HL-60/S4 (cell line): ENCODE data around the gene MGST2.
"Not testable (repeated sequence)": the region's sequence is repeated elsewhere in the genome, so short reads cannot be mapped to it uniquely, and the experiment has no call there.

Experiments
- in situ Hi-C: fragments of 300-500 bp; cut with MboI; formaldehyde crosslinking; loops from 2 replicates; pipeline ENCODE4 v1.14.3; 2022; ENCODE audit warnings: low sequenced_read_pairs

MGST2 gene

DNA sequence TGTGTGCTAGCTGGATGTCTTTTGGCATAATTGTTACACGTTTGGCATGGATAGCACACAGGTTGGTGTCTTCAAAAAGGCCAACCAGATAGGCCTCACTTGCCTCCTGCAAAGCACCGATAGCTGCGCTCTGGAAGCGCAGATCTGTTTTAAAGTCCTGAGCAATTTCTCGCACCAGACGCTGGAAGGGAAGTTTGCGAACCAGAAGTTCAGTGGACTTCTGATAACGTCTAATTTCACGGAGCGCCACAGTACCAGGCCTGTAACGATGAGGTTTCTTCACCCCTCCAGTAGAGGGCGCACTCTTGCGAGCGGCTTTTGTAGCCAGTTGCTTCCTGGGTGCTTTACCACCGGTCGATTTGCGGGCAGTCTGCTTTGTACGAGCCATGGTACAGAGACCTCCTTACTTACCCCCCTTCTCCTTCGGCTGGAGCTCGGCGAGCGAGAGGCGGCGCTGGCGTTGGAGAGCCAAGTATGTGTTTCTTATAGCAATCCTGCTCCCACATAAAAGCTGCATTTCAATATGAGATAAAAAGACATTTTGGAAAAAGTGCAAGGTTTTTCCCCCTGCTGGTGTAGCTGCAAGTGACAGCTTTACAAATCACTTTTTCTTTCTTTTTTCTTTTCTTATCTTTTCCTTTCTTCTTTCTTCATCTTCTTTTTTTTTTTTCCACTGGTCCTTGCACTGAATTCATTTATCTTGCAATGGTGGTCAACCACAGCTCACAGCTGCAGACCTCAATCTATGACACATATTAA is 32.7 kb downstream of the MGST2 start:
- in situ Hi-C loops = not testable (repeated sequence)

- in situ Hi-C loops = no loop called here
Observed at GRCh38 chr4:139700568-139700967, 34.9 kb downstream of the MGST2 start.

- in situ Hi-C loops = no loop called here
Observed at GRCh38 chr4:139704915-139705485, 39.4 kb downstream of the MGST2 start.

GRCh38 chr4:139709660-139710059 is 44.0 kb downstream of the MGST2 start:
- in situ Hi-C loops = no loop called here

DNA sequence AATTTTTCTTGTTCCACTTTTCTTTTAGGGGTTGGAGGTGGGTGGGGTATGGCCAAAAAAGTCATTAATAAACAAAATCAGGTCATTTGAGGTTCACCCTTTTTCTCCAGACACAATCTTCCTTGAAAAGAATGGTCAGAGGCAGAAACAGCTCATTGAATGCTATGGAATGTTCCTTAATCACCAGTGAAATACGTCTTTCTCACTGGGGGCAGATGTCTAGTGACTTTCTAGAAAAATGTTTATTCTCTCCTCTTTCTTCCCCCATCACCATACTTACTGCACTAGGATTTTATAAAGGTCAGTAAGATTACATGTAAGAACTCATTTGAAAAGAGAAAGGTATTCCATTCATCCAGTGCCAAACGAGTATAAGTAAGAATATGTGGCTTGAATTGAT is 44.5 kb downstream of the MGST2 start:
- in situ Hi-C loops = no loop called here

GRCh38 chr4:139711461-139711860 is 45.8 kb downstream of the MGST2 start:
- in situ Hi-C loops = no loop called here

DNA sequence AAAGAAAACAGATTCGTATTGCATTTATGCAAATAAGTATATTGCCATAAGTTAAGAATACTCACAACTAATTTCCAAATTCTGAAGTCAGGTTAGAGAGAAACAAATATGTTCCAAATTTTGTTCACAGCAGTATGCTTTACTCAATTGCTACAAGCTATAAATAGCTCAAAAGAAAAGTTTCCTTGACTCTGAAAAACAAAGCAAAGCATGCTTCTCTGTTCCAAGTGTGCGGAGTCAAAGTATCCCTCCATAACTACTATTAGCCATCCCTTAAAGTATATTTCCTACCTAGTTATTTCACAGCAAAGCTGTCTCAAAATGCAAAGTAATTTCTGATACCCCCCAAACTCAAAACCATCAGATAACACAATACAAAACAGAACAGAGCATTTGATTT is 47.3 kb downstream of the MGST2 start:
- in situ Hi-C loops = no loop called here

GRCh38 chr4:139715746-139716391 is 50.2 kb downstream of the MGST2 start:
- in situ Hi-C loops = no loop called here

DNA sequence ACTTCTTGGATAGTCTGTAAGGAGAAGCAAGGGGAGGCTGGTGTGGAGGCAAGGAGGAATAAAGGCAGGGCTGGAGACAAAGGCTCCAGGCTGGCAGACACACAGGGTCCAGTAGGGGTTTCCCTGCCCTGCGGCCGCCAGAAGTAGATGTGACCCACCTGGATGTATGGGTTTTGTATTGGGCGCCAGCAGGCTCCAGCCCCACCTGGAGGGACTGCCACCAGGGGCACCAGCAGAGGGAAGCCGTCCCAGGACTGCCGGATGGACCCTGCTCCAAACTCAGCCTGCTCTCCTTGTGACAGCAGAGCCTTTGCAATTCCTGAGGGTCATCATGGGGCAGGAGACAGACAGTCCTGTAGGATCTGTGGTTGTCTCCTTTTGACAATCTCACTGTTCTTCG is 52.7 kb downstream of the MGST2 start:
- in situ Hi-C loops = no loop called here

- in situ Hi-C loops = no loop called here
Observed at GRCh38 chr4:139718833-139719232, 53.2 kb downstream of the MGST2 start.

DNA sequence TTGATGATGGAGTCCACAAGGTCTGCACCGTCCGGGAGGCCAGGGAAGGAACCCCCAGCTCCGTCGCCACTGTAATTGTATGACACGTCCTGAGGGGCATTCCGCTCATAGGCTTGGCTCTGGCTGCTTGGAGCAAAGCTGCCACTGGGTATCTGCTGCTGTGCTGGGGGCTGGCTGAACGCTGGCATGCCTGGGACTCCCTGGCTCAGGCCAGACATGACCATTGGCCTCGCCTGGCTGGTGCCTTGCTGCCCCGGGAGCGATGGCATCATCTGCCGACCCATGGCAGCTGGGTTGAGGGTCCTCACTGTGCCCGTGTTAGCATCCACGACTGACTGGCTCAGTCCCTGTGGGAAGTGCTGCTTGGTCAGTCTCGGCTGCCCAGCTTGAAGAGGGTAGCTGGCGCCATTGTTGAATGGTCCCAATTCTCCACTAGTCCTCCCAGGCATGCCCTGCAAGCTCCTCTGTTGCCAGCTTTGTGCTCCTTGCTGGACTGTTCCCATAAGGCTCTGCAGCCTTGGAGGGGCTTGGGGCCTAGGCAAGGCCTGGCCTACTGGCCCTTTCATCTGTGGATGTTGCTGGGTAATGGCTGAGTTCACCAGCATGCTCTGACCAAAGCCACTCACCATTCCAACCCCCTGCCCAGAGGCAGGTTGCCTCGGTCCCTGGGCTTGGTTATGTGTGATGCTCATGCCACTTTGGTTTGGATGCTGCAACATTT is 53.9 kb downstream of the MGST2 start:
- in situ Hi-C loops = no loop called here

DNA sequence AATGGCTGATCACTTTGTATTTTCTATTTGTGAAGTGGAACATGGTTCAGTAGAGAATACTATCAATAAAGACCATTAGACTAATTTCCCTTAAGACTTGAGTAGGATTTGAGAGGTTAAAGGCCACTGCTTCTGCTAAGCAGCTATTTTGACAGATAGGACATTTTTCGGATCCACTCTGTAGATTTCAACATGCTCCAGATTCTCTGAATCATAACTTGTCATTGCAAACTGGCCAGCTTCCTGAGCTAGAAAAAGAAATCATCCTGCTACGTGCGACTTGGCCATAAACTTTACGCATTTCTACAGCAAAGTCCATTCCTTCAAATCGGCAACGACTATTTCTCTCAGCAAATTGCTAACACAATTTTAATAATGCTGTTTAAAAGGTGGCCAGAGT is 55.2 kb downstream of the MGST2 start:
- in situ Hi-C loops = no loop called here

GRCh38 chr4:139721789-139722188 is 56.2 kb downstream of the MGST2 start:
- in situ Hi-C loops = no loop called here

DNA sequence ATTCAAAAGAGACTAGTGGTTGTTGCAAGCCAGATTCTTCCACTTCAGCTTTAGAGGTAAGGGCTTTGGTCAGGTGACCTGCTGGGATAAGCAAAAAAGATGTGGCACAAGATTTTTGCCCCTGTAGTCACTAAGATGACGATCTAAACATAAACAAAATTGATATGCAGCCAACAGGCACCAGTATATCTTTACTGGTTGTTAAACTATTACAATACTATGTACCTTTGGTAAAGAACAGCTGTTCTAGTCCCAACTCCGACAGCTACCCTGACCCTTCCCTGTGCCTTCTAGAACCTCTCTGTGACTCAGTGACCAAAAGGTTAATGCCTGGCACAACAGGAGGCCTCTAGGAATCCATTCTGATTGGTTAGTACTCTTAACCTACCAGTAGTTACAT is 59.6 kb downstream of the MGST2 start:
- in situ Hi-C loops = loop anchor here (25.0 kb wide), 1 partner anchor 537 kb away; no protein-coding TSS in a partner anchor

- in situ Hi-C loops = loop anchor here (25.0 kb wide), 1 partner anchor 536 kb away; no protein-coding TSS in a partner anchor
Observed at GRCh38 chr4:139726615-139727014, 61.0 kb downstream of the MGST2 start.

DNA sequence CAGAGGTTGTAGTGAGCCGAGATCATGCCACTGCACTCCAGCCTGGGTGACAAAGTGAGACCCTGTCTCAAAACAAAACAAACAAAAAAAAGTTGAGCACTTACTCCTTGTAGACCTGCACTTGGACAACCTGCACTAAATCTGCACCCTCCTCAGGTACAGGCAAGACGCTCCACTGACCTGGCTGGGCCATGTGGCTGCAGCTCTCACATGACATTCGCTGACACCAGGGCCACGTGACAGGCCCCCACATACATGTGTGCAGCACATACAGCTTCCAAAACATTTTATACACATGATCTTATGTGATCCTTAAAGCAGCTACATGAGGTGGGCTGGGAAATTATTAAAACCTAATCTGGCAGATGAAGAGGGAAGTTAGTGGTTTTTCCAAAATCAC is 62.5 kb downstream of the MGST2 start:
- in situ Hi-C loops = loop anchor here (25.0 kb wide), 1 partner anchor 534 kb away; no protein-coding TSS in a partner anchor

DNA sequence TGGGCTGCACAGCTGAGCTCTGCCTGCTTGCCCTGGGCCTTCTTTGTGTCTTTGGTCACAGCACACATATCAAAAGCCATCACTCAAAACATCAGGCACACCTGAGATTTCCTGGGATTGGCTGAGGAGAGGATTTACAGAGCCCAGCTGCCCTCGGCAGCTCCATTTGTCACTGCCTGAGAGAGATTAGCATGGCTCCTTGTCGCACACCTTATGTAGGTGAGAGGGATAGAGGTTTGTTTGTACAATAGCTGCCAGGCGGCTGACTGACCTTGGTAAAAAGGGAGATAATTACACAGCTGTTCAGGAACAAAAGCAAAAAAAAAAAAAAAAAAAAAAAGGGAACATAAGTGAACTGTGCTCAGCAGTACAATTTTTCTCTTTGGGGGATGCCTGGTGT is 63.2 kb downstream of the MGST2 start:
- in situ Hi-C loops = loop anchor here (25.0 kb wide), 1 partner anchor 533 kb away; no protein-coding TSS in a partner anchor

GRCh38 chr4:139732991-139733570 is 67.5 kb downstream of the MGST2 start:
- in situ Hi-C loops = loop anchor here (25.0 kb wide), 1 partner anchor 529 kb away; no protein-coding TSS in a partner anchor

DNA sequence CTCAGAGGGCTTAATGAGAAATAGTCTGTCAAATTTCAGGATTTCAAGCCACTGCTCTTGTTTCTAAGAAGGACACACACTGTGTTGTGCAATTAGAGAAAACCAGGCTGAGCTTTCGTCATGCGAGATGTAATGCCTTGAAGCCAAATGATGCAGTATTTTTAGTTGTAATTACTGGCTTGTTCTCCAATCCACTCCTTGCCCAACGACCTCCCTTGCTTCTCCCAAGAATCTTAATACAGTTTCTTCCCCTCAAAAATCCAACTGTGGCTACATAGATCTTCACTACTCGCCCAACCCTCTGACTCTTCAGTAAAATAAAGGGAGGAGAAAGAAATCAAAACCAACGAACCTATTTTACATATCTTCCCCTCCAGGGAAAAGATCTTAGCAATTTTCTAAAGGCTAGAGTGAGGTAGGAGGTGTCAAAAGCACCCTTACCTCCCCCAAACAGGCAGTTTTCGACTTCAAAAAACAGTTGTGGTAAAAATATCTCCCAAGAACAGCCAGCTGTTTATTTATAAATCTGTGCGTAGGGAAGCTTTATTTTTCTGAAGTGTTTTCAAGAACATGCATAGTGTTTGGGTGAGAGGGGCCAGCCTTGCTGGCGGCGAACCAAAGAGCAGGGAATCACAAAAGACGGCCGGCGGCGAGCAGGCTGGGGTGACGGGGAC is 68.7 kb downstream of the MGST2 start:
- in situ Hi-C loops = loop anchor here (25.0 kb wide), 1 partner anchor 528 kb away; no protein-coding TSS in a partner anchor

- in situ Hi-C loops = loop anchor here (25.0 kb wide), 1 partner anchor 527 kb away; no protein-coding TSS in a partner anchor
Observed at GRCh38 chr4:139734875-139735380, 69.3 kb downstream of the MGST2 start.
